ENCODE data around the gene MSANTD4. TPM values are rescaled to one million over a fixed set of nuclear protein-coding genes. Genes with fewer than 3 reads are reported as not detected.

The MSANTD4 gene
- total RNA-seq: 17.4 and 18.9 TPM in 2 replicates

DNA sequence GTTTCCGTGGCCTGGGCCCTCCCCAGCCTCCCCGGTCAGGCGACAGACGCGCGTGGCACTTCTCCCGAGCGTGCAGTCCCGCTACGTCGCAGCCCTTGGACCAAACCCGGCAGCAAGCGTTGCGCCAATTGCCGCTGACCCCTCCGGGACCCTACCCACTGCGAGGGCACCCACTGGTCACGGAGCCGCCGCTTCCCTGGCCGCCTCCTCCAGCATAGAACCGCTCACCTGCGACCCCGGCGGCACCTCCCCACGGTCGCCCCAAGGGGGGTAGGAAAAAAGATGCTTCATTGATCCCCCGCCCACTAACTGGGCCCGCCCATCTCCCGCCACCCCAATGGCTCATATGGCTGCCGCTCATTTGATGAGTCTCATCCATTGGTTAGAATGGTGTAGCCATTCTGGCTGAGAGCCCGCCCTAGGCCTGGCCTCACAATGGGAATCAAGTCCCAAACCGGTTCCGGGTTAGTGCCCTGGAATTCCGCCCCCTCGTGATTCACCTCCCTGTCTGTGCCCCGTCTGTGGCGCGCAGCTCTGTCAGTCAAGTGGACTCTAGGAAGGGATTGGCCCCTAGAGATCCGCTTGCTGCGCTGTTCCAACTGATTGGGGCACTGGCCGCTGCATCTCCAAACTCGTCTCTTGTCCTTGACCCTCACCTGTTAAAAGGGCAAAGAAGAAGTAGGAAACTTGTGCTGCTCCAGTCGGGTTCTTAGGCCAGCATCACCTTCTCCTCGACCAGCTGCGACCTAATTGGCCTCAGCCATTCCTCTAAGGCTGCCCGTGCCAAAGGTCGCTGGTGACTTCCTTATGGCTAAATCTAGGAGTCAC is at the start of gene MSANTD4:
Gene MSANTD4, minus strand, starts transcription at position 274 of the 828 bp plus-strand sequence. CDS start 11,323 bp downstream, outside the sequence.
- intact Hi-C loops (cut with micrococcal nuclease): loop anchor here (1.0 to 10.0 kb wide), 5 partner anchors 40 to 1835 kb away; partner anchors contain the start of genes AASDHPPT, CWF19L2, KBTBD3 and SLC35F2
- H3K27ac Mint-ChIP-seq: peak within 1 kb of the TSS; percentile 92
- ChIA-PET POLR2A (interaction anchor here (1.9 kb wide), 1 partner anchor 55 kb away, joined by 13 read pairs; the partner anchor contains the start of genes AASDHPPT and KBTBD3), CTCF (no interaction called here)
- H3K4me3 Mint-ChIP-seq: peak within 1 kb of the TSS; percentile 98
- H3K36me3 Mint-ChIP-seq (ENCODE audit: low read depth): peaks cover 19% of the 10 kb centered on the region
- H3K27me3 Mint-ChIP-seq: peaks cover 2% of the 10 kb centered on the region
- no peaks in the 10 kb centered on the region for H3K9me3 Mint-ChIP-seq
- peak; percentile 96 for ATAC-seq (ENCODE audit: low read depth)
- H3K4me1 Mint-ChIP-seq: peaks cover 43% of the 10 kb centered on the region
- TF ChIP-seq, protein P1, sequence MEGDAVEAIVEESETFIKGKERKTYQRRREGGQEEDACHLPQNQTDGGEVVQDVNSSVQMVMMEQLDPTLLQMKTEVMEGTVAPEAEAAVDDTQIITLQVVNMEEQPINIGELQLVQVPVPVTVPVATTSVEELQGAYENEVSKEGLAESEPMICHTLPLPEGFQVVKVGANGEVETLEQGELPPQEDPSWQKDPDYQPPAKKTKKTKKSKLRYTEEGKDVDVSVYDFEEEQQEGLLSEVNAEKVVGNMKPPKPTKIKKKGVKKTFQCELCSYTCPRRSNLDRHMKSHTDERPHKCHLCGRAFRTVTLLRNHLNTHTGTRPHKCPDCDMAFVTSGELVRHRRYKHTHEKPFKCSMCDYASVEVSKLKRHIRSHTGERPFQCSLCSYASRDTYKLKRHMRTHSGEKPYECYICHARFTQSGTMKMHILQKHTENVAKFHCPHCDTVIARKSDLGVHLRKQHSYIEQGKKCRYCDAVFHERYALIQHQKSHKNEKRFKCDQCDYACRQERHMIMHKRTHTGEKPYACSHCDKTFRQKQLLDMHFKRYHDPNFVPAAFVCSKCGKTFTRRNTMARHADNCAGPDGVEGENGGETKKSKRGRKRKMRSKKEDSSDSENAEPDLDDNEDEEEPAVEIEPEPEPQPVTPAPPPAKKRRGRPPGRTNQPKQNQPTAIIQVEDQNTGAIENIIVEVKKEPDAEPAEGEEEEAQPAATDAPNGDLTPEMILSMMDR (IDR thresholded peaks at IDR 0.05): no peak
- DNase-seq: peak; percentile 90

DNA sequence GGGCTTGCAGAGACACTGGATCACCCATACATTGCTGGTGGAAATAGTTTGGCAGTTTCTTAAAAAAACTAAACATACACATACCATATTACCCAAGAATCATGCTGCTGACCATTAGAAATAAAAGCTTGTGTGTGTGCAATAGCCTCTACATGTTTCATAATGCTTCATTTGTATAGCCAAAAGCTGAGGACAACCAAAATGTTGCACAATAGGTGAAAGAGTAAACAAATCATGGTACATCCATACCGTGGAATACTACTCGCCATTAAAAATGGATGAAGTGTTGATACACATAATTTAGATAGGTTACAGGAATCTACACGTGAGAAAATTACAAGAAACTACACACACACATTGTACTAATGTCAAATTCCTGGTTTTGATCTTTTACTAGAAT is 48.6 kb upstream of the MSANTD4 start:
- ChIA-PET CTCF (no interaction called here), POLR2A (no interaction called here)
- intact Hi-C loops (cut with micrococcal nuclease): loop anchor here (5.0 to 10.0 kb wide), 3 partner anchors 1216 to 1787 kb away; partner anchors contain the start of genes ALKBH8 and SLC35F2
- ATAC-seq (ENCODE audit: low read depth) (no peak), DNase-seq (no peak)
- Mint-ChIP-seq H3K4me3 (no peak overlapping the region), H3K9me3 (no peaks in the 10 kb centered on the region), H3K27me3 (no peaks in the 10 kb centered on the region), H3K36me3 (ENCODE audit: low read depth) (peaks cover 4% of the 10 kb centered on the region), H3K4me1 (no peaks in the 10 kb centered on the region), H3K27ac (no peak overlapping the region)
- TF ChIP-seq, protein P1 (IDR thresholded peaks at IDR 0.05): no peak

DNA sequence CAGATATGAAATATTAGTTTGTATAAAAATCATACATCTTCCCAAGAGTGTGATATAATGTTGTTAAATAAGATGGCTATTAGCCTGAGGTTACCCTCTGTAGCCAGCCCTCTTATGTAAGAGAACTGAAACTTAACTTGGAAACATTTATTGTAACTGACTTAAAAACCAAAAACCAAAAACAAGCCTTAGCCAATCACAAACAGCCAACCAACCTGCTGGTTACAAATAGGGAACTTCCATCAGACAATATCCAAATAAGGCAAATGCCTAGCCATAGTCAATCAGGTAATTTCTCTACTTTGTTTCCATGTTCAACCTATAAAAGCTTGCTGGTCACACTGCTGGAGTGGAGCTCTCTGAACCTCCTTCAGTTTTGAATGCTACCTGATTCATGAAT is 41.0 kb upstream of the MSANTD4 start:
- H3K27ac Mint-ChIP-seq: no peak overlapping the region
- ATAC-seq (ENCODE audit: low read depth) (peak; percentile 76), DNase-seq (no peak)
- peaks cover 18% of the 10 kb centered on the region for H3K36me3 Mint-ChIP-seq (ENCODE audit: low read depth)
- POLR2A ChIA-PET: no interaction called here
- intact Hi-C loops (cut with micrococcal nuclease): loop anchor here (1.0 to 5.0 kb wide), 2 partner anchors 14 to 41 kb away; partner anchors contain the start of genes AASDHPPT, KBTBD3 and MSANTD4
- TF ChIP-seq, protein P1 (IDR thresholded peaks at IDR 0.05): no peak
- H3K9me3 Mint-ChIP-seq: no peaks in the 10 kb centered on the region
- no peak overlapping the region for H3K4me3 Mint-ChIP-seq
- no peaks in the 10 kb centered on the region for H3K27me3 Mint-ChIP-seq
- H3K4me1 Mint-ChIP-seq: peaks cover 15% of the 10 kb centered on the region
- CTCF ChIA-PET: no interaction called here

DNA sequence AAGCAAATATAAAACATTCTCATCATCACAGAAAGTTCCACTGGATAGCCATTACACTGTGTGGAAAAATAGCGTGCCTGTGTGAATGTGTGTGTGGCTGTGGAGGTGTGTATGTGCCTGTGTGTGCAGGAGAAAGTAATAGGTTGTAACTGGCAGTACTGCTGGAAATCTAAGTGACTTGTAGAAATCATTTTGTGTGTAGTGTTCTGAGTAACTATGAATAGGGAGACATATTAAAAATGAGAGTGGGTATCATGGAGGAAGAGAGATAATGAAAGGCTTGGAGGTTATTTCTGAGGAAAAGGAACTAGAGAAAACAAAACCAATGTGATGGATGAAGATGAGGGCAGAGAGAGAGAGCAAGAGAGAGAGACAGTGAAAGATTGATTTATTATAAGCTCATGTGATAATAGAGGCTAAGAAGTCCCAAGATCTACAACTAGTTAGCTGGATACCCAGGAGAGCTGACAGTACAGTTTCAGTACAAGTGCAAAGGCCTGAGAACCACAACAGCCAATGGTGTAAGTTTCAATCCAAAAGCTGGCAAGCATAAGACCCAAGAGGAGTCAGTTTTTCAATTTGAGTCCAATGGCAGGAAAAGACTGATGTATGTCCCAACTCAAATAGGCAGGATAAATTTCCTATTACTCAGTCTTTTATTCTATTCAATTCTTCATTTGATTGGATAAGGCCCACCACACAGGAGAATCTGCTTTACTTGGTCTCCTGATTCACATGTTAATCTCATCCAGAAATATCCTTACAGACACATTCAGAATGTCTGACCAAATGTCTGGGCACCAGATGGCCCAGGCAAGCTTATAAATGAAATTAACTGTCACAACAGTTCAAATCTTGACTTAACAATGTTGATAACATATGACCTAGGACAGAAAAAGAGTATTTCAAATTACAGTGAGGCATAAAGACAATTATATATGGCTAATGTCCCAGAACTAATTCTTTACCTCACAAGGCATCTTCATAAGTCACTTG is 40.2 kb upstream of the MSANTD4 start:
- Mint-ChIP-seq H3K36me3 (ENCODE audit: low read depth) (peaks cover 21% of the 10 kb centered on the region), H3K9me3 (no peaks in the 10 kb centered on the region), H3K27me3 (no peaks in the 10 kb centered on the region), H3K4me3 (no peak overlapping the region), H3K27ac (no peak overlapping the region), H3K4me1 (peaks cover 15% of the 10 kb centered on the region)
- intact Hi-C loops (cut with micrococcal nuclease): loop anchor here (5.0 kb wide), 1 partner anchor 40 kb away; the partner anchor contains the start of gene MSANTD4
- no peak for DNase-seq
- ChIA-PET CTCF (no interaction called here), POLR2A (no interaction called here)
- TF ChIP-seq, protein P1 (IDR thresholded peaks at IDR 0.05): no peak
- ATAC-seq (ENCODE audit: low read depth): no peak
